Common myeloid progenitor, CD34-positive (primary cell): ENCODE measurements around the gene BBS4.
"Not testable (repeated sequence)": the region's sequence is repeated elsewhere in the genome, so short reads cannot be mapped to it uniquely, and the experiment has no call there.

Experiments used
- CTCF ChIA-PET: fragments of 350-600 bp; sonication (Branson Sonifier 250); formaldehyde crosslinking; loops from one replicate; lab custom pipeline; 2021; ENCODE audit warnings: antibody characterized with exemption; lab: Charles Lee
- POLR2A ChIA-PET: fragments of 350-600 bp; sonication (Branson Sonifier 250); formaldehyde crosslinking; loops from one replicate; lab custom pipeline; 2021; ENCODE audit warnings: antibody characterized with exemption; lab: Charles Lee
- DNase-seq, 3 donors: peaks; one replicate each; pipeline versions ENCODE4 v3.0.0 to v3.0.0-alpha.2; 2013
- H3K27ac ChIP-seq, 2 experiments: 1 replicate in 1 of 2; 2 replicates in 1 of 2; pipeline ENCODE4 v1.7.0; 2013; ENCODE audit warnings: inconsistent platforms in 2 of 2, low read length in 2 of 2, mild to moderate bottlenecking in 2 of 2, low read depth in 1 of 2, moderate library complexity in 1 of 2; ENCODE audit not compliant: severe bottlenecking in 2 of 2, insufficient read depth in 1 of 2, poor library complexity in 1 of 2
- H3K27me3 ChIP-seq, 5 experiments: replicated peaks in 2 of 5; 1 replicate in 3 of 5; 2 replicates in 2 of 5; pipeline versions ENCODE4 v1.6.1 to v1.7.0; 2013; ENCODE audit warnings: low read length in 4 of 5, mild to moderate bottlenecking in 2 of 5, moderate library complexity in 2 of 5, inconsistent platforms in 1 of 5; ENCODE audit not compliant: insufficient read depth in 5 of 5, control insufficient read depth in 4 of 5
- H3K36me3 ChIP-seq, 4 experiments: 1 replicate in 2 of 4; 2 replicates in 2 of 4; pipeline versions ENCODE4 v1.6.1 to v1.7.0; 2013; ENCODE audit warnings: low read length in 3 of 4, control low read depth in 1 of 4, mild to moderate bottlenecking in 1 of 4; ENCODE audit not compliant: control insufficient read depth in 4 of 4, insufficient read depth in 4 of 4
- H3K4me1 ChIP-seq, 4 experiments: 1 replicate in 3 of 4; 2 replicates in 1 of 4; pipeline versions ENCODE4 v1.6.1 to v1.7.1; 2013; ENCODE audit warnings: low read length in 3 of 4, mild to moderate bottlenecking in 3 of 4, control low read depth in 1 of 4, inconsistent platforms in 1 of 4, moderate library complexity in 1 of 4; ENCODE audit not compliant: control insufficient read depth in 4 of 4, insufficient read depth in 4 of 4; ENCODE audit errors: control extremely low read depth in 1 of 4
- H3K4me3 ChIP-seq, 7 experiments: 1 replicate in 4 of 7; 2 replicates in 3 of 7; pipeline versions ENCODE4 v1.5.1 to v1.7.0; 2013; ENCODE audit warnings: mild to moderate bottlenecking in 7 of 7, low read length in 6 of 7, moderate library complexity in 6 of 7, inconsistent platforms in 2 of 7, low read depth in 2 of 7, control low read depth in 1 of 7; ENCODE audit not compliant: insufficient read depth in 4 of 7, control insufficient read depth in 1 of 7; ENCODE audit errors: extremely low read depth in 1 of 7
- H3K9me3 ChIP-seq, 5 experiments: 1 replicate in 4 of 5; 2 replicates in 1 of 5; pipeline versions ENCODE4 v1.6.1 to v1.7.1; 2013; ENCODE audit warnings: low read length in 4 of 5, mild to moderate bottlenecking in 2 of 5, inconsistent platforms in 1 of 5, low read depth in 1 of 5, moderate library complexity in 1 of 5; ENCODE audit not compliant: control insufficient read depth in 4 of 5, insufficient read depth in 2 of 5; ENCODE audit errors: control extremely low read depth in 1 of 5
- WGBS: methylation state at CpG from one replicate; pipeline ENCODE4 v1.1.5; 2013; ENCODE audit not compliant: insufficient coverage; 5-methylcytosine and 5-hydroxymethylcytosine counted together

BBS4 gene

GRCh38 chr15:72700076-72700475, 14.1 kb downstream of the BBS4 start:
- no peak for DNase-seq
- Histone ChIP-seq H3K4me1 (no peaks in the 10 kb centered on the region), H3K4me3 (no peak overlapping the region), H3K27me3 (no peaks in the 10 kb centered on the region), H3K36me3 (no peaks in the 10 kb centered on the region), H3K9me3 (no peaks in the 10 kb centered on the region), H3K27ac (no peak overlapping the region)
- WGBS = 96% methylated on average over 5 of the region's 9 CpGs
- POLR2A ChIA-PET = no interaction called here
- CTCF ChIA-PET = no interaction called here

DNA sequence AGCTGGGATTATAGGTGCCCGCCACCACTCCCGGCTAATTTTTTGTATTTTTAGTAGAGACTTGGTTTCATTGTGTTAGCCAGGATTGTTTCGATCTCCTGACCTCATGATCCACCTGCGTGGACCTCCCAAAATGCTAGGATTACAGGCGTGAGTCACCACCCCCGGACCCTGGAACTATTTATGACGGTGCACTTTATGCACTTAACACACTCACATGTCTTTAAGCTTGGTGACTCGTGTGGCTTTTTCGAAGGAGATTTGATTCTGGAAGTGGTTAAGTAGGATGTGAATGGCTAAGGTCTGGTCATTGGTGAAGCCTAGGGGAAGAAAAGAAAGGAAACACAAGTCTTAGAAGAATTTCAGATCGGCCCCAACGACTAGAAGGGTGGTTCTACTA, 20.3 kb downstream of the BBS4 start:
- WGBS = 95% methylated on average over 6 of the region's 11 CpGs
- H3K9me3 ChIP-seq = no peaks in the 10 kb centered on the region
- H3K27me3 ChIP-seq = no peaks in the 10 kb centered on the region
- peak in 1 of 3 donors; percentile 8 for DNase-seq
- H3K4me1 ChIP-seq = peaks cover 0 to 6% (median 1%) of the 10 kb centered on the region in 4 experiments
- no peak overlapping the region for H3K4me3 ChIP-seq
- ChIA-PET CTCF (interaction anchor here (1.0 to 1.8 kb wide), 2 partner anchors 15 to 261 kb away, joined by 3 to 5 read pairs; no protein-coding TSS in a partner anchor), POLR2A (no interaction called here)
- no peaks in the 10 kb centered on the region for H3K36me3 ChIP-seq
- no peak overlapping the region for H3K27ac ChIP-seq

DNA sequence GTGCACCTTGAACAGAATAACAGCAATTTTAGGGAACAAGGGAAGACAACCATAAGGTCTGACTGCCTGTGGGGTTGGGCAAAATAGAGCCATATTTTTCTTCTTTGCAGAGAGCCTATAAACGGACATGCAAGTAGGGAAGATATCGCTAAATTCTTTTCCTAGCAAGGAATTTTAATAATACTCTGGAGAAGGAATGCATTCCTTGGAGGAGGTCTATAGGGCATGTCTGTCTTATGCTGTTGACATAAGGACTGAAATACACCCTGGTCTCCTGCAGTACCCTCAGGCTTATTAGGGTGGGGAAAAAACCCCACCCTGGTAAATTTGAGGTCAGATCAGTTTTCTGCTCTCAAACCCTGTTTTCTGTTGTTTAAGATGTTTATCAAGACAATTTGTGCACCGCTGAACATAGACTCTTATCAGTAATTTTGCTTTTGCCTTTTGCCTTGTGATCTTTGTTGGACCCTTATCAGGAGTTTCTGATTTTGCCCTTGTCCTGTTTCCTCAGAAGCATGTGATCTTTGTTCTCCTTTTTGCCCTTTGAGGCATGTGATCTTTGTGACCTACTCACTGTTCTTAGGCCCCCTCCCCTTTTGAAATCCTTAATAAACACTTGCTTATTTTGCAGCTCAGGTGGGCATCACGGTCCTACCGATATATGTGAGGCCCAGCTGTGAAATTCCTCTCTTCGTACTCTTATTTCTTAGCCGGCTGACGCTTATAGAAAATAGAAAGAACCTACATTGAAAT, 22.7 kb downstream of the BBS4 start:
- H3K27me3 ChIP-seq, H3K4me3 ChIP-seq, H3K27ac ChIP-seq, POLR2A ChIA-PET, H3K4me1 ChIP-seq, CTCF ChIA-PET, H3K9me3 ChIP-seq, H3K36me3 ChIP-seq: not testable (repeated sequence)
- WGBS = 86% methylated on average over 7 of the region's 8 CpGs
- peak in 1 of 3 donors; percentile 15 for DNase-seq

DNA sequence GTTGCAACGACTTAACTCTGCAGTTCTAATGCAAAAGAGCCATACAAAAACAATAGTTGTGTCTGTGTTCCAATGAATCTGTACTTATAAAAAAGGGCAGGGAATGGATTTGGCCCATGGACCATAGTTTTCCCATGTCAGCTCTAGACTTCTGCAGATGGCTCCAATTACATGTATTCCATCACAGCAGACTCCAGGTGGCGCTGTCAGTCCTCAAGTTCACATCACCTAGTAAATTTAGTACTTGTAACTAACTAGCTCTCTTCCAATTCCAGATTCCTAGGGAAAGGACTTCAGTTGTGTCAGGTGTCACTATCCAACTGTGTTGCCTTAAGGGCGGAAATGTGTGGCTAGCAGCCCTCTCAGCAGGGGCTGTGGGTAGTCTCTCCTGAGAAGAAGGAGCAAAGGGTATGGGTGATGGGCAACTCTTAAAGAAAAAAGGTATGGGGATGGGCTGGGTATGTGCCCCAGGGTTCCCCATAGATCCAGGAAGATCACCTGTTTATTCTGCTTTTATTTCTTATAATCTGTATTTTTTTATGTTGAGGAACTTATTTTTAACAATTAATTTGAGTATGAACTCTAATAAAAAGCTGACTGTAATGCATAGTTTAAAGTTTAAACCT, 36.2 kb downstream of the BBS4 start:
- no peaks in the 10 kb centered on the region for H3K9me3 ChIP-seq
- POLR2A ChIA-PET = no interaction called here
- H3K4me3 ChIP-seq = no peak overlapping the region
- H3K27ac ChIP-seq = no peak overlapping the region
- peak; percentile 64 to 80 (median 70) for DNase-seq
- CTCF ChIA-PET = interaction anchor here (0.5 to 7.1 kb wide), 22 partner anchors 9 to 556 kb away, joined by 3 to 65 read pairs (median 4); no protein-coding TSS in a partner anchor
- no peaks in the 10 kb centered on the region for H3K27me3 ChIP-seq
- no peaks in the 10 kb centered on the region for H3K36me3 ChIP-seq
- whole genome bisulfite sequencing = 88% methylated on average over 1 of the region's 3 CpGs
- H3K4me1 ChIP-seq = no peaks in the 10 kb centered on the region

DNA sequence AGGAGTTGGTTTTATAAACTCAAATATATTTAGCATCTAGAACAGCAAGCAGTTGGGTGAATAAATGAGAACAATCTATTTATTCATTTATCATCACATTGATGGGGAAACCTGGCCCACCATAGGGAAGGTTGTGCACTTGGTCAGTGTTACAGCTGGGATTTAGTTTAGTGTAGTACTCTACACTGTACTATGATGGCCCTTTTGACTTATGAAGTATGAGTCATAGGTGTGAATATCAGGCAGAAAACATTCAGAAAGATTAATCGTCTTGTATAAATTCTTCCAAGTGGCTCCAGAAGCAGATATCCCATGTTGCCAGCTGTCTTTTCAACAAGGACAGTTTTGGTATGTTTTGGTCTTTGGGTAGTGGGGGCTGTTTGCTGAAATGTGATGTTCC, 38.0 kb downstream of the BBS4 start:
- H3K4me3 ChIP-seq = no peak overlapping the region
- WGBS = no CpG with 5 or more reads among the region's 1 CpG
- H3K9me3 ChIP-seq = no peaks in the 10 kb centered on the region
- no peaks in the 10 kb centered on the region for H3K36me3 ChIP-seq
- no peaks in the 10 kb centered on the region for H3K27me3 ChIP-seq
- CTCF ChIA-PET = interaction anchor here (0.9 to 7.1 kb wide), 9 partner anchors 9 to 386 kb away, joined by 3 to 65 read pairs (median 3); no protein-coding TSS in a partner anchor
- no peaks in the 10 kb centered on the region for H3K4me1 ChIP-seq
- POLR2A ChIA-PET = no interaction called here
- DNase-seq = no peak
- no peak overlapping the region for H3K27ac ChIP-seq

- Histone ChIP-seq H3K27ac (no peak overlapping the region), H3K9me3 (no peaks in the 10 kb centered on the region), H3K4me3 (no peak overlapping the region), H3K27me3 (no peaks in the 10 kb centered on the region), H3K36me3 (no peaks in the 10 kb centered on the region), H3K4me1 (no peaks in the 10 kb centered on the region)
- WGBS = 100% methylated on average over 1 of the region's 3 CpGs
- ChIA-PET POLR2A (no interaction called here), CTCF (interaction anchor here (1.7 kb wide), 1 partner anchor 35 kb away, joined by 3 read pairs; no protein-coding TSS in a partner anchor)
- DNase-seq = no peak
Observed at GRCh38 chr15:72725446-72725845, 39.4 kb downstream of the BBS4 start.

DNA sequence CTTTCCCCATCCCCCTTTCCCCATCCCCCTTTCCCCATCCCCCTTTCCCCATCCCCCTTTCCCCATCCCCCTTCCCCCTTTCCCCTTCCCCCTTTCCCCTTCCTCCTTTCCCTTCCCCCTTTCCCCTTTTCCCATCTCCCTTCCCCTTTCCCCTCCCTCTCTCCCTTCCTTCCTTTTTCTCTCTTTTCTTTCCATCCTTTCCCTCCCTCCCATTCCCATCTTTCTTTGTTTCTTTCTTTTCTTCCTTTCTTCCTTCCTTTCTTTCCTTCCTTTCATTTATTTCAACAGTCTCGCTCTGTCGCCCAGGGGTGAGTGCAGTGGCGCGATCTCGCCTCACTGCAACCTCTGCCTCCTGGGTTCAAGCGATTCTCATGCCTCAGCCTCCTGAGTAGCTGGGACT, 39.8 kb downstream of the BBS4 start:
- H3K9me3 ChIP-seq, H3K27ac ChIP-seq, H3K36me3 ChIP-seq, H3K4me3 ChIP-seq, DNase-seq, POLR2A ChIA-PET, H3K27me3 ChIP-seq, H3K4me1 ChIP-seq: not testable (repeated sequence)
- 93% methylated on average over 6 of the region's 6 CpGs for WGBS
- CTCF ChIA-PET = interaction anchor here (0.9 to 1.0 kb wide), 2 partner anchors 8 to 25 kb away, joined by 3 read pairs; no protein-coding TSS in a partner anchor
